Measurements from ENCODE around the gene ZNF615.
"Not testable (repeated sequence)": the region's sequence is repeated elsewhere in the genome, so short reads cannot be mapped to it uniquely, and the experiment has no call there.

The ZNF615 gene

GRCh38 chr19:51971624-51972023 lies 36.4 kb downstream of the ZNF615 start:
- Histone ChIP-seq H3K9me3 (ENCODE audit: insufficient read depth, low read length) (peaks cover 35% of the 10 kb centered on the region), H3K4me1 (ENCODE audit: low read length) (no peaks in the 10 kb centered on the region), H3K79me2 (ENCODE audit: low read length) (no peaks in the 10 kb centered on the region), H3K9ac (ENCODE audit: low read length) (no peak overlapping the region), H4K20me1 (ENCODE audit: insufficient read depth, low read length) (no peaks in the 10 kb centered on the region), H3K4me2 (ENCODE audit: low read length) (no peak overlapping the region), H3K27me3 (ENCODE audit: low read depth, low read length) (no peaks in the 10 kb centered on the region), H3K27ac (ENCODE audit: low read length) (no peak overlapping the region), H3K4me3 (ENCODE audit: low read length) (no peak overlapping the region), H2AFZ (ENCODE audit: low read depth, low read length) (no peak overlapping the region), H3K36me3 (replicated peaks; ENCODE audit: low read depth, low read length) (no peaks in the 10 kb centered on the region)
- TF ChIP-seq, protein P1, sequence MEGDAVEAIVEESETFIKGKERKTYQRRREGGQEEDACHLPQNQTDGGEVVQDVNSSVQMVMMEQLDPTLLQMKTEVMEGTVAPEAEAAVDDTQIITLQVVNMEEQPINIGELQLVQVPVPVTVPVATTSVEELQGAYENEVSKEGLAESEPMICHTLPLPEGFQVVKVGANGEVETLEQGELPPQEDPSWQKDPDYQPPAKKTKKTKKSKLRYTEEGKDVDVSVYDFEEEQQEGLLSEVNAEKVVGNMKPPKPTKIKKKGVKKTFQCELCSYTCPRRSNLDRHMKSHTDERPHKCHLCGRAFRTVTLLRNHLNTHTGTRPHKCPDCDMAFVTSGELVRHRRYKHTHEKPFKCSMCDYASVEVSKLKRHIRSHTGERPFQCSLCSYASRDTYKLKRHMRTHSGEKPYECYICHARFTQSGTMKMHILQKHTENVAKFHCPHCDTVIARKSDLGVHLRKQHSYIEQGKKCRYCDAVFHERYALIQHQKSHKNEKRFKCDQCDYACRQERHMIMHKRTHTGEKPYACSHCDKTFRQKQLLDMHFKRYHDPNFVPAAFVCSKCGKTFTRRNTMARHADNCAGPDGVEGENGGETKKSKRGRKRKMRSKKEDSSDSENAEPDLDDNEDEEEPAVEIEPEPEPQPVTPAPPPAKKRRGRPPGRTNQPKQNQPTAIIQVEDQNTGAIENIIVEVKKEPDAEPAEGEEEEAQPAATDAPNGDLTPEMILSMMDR (IDR thresholded peaks at IDR 0.05; ENCODE audit: low read depth, low read length): no peak
- TF ChIP-seq EZH2phosphoT487 (IDR thresholded peaks at IDR 0.05; ENCODE audit: low read depth): no peak

GRCh38 chr19:51970718-51971117 lies 37.3 kb downstream of the ZNF615 start:
- H3K4me2 ChIP-seq (ENCODE audit: low read length): no peak overlapping the region
- H3K27me3 ChIP-seq (ENCODE audit: low read depth, low read length): no peaks in the 10 kb centered on the region
- TF ChIP-seq, protein P1 (IDR thresholded peaks at IDR 0.05; ENCODE audit: low read depth, low read length): no peak
- TF ChIP-seq EZH2phosphoT487 (IDR thresholded peaks at IDR 0.05; ENCODE audit: low read depth): no peak
- H3K27ac ChIP-seq (ENCODE audit: low read length): no peak overlapping the region
- H3K9me3 ChIP-seq (ENCODE audit: insufficient read depth, low read length): peaks cover 38% of the 10 kb centered on the region
- H4K20me1 ChIP-seq (ENCODE audit: insufficient read depth, low read length): no peaks in the 10 kb centered on the region
- H2AFZ ChIP-seq (ENCODE audit: low read depth, low read length): no peak overlapping the region
- no peak overlapping the region for H3K9ac ChIP-seq (ENCODE audit: low read length)
- no peaks in the 10 kb centered on the region for H3K4me1 ChIP-seq (ENCODE audit: low read length)
- no peaks in the 10 kb centered on the region for H3K79me2 ChIP-seq (ENCODE audit: low read length)
- no peaks in the 10 kb centered on the region for H3K36me3 ChIP-seq (replicated peaks; ENCODE audit: low read depth, low read length)
- no peak overlapping the region for H3K4me3 ChIP-seq (ENCODE audit: low read length)

DNA sequence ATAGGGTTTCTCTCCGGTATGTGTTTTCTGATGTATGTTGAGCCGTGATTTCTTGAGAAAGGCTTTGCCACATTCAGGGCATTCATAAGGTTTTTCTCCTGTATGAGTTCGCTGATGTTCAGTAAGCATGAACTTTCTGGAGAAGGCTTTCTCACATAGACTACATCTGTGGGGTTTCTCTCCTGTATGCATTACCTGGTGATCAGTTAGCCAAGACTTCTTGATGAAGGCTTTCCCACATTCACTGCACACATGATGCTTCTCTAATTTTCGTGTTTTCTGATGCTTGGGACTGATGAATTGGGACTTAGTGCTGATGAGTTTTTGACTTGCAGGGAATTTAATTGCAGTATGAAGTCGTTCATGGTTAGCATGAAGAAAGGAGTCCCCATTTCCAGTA lies 42.4 kb downstream of the ZNF615 start:
- Histone ChIP-seq H3K79me2 (ENCODE audit: low read length) (no peaks in the 10 kb centered on the region), H3K9ac (ENCODE audit: low read length) (no peak overlapping the region), H2AFZ (ENCODE audit: low read depth, low read length) (no peak overlapping the region), H4K20me1 (ENCODE audit: insufficient read depth, low read length) (no peaks in the 10 kb centered on the region), H3K4me3 (ENCODE audit: low read length) (no peak overlapping the region), H3K27me3 (ENCODE audit: low read depth, low read length) (no peaks in the 10 kb centered on the region), H3K4me1 (ENCODE audit: low read length) (no peaks in the 10 kb centered on the region), H3K27ac (ENCODE audit: low read length) (no peak overlapping the region), H3K9me3 (ENCODE audit: insufficient read depth, low read length) (peaks cover 20% of the 10 kb centered on the region; the same call in 1 of the 2 replicates), H3K4me2 (ENCODE audit: low read length) (no peak overlapping the region), H3K36me3 (replicated peaks; ENCODE audit: low read depth, low read length) (no peaks in the 10 kb centered on the region)
- no peak for TF ChIP-seq EZH2phosphoT487 (IDR thresholded peaks at IDR 0.05; ENCODE audit: low read depth)
- TF ChIP-seq, protein P1 (IDR thresholded peaks at IDR 0.05; ENCODE audit: low read depth, low read length): no peak

DNA sequence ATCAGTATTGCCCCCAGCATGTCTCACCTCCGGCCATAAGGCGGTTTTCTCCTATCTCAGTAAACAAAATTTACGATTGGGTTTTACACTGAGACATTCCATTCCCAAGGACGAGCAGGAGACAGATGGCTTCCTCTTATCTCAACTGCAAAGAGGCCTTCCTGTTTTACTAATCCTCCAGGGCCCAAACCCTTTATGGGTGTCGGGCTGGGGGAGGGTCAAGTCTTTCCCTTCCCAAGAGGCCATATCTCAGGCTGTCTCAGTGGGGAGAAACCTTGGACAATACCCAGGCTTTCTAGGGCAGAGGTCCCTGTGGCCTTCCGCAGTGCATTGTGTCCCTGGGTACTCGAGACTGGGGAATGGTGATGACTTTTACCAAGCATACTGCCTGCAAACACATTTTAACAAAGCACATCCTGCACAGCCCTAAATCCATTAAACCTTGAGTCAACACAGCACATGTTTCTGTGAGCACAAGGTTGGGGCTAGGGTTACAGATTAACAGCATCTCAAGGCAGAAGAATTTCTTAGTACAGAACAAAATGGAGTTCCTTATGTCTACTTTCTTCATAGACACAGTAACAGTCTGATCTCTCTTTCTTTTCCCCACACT lies 47.3 kb downstream of the ZNF615 start:
- not testable (repeated sequence) for H3K27ac ChIP-seq (ENCODE audit: low read length); H3K9me3 ChIP-seq (ENCODE audit: insufficient read depth, low read length)

More for the DNA sequence above, 47.3 kb downstream of the ZNF615 start:
- H3K4me3 ChIP-seq (ENCODE audit: low read length); H4K20me1 ChIP-seq (ENCODE audit: insufficient read depth, low read length); H3K36me3 ChIP-seq (replicated peaks; ENCODE audit: low read depth, low read length); H3K9ac ChIP-seq (ENCODE audit: low read length); H3K79me2 ChIP-seq (ENCODE audit: low read length); H2AFZ ChIP-seq (ENCODE audit: low read depth, low read length); H3K27me3 ChIP-seq (ENCODE audit: low read depth, low read length); H3K4me1 ChIP-seq (ENCODE audit: low read length); H3K4me2 ChIP-seq (ENCODE audit: low read length): not testable (repeated sequence)

Data from OCI-LY3 (cell line).